Measurements from ENCODE around the gene PCYT1A. TPM values are rescaled to one million over a fixed set of nuclear protein-coding genes. Genes with fewer than 3 reads are reported as not detected.

Gene PCYT1A
- total and polyA plus RNA-seq, 2 of the 13 experiments (the other 11 are each of a cell fraction or from before 2014, with no cell fraction given) = 26.4 to 45.3 TPM

DNA sequence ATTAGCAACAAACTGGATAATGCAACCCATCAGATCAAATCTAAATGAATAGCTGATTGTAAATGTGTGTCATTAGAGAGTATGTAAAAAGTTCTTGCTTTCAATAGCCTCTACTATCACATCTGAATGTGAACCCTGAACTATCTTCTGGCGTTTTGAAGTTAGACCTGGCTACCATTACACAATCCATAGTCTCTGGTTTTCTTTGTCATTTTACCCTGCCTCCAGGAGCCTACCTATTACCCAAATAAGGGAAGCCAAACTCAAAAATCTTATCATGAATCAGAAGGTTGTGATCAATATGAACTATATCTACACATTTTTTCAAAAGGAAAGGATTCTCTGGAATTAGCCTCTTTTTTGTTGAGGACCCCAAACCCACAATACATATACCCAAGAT lies 31.8 kb downstream of the PCYT1A start (continued):
- peak; percentile 68 for TF ChIP-seq CEBPB (IDR thresholded peaks at IDR 0.05; ENCODE audit: borderline replicate concordance, low read depth, low read length)
- TF ChIP-seq SOX6 (IDR thresholded peaks at IDR 0.05) = no peak
- peak; percentile 39; the same call in 1 of the 2 replicates for TF ChIP-seq SOX6 (CRISPR knock-in tag; IDR thresholded peaks at IDR 0.05)
- TF ChIP-seq SRF (IDR thresholded peaks at IDR 0.05; ENCODE audit: low read depth, low read length) = peak; percentile 89
- no peak for TF ChIP-seq PHF5A (CRISPR knock-in tag; IDR thresholded peaks at IDR 0.05; ENCODE audit: low read depth, unreplicated experiment)
- no peak for TF ChIP-seq ADNP (CRISPR knock-in tag; IDR thresholded peaks at IDR 0.05)
- TF ChIP-seq FOSL1 (CRISPR knock-in tag; IDR thresholded peaks at IDR 0.05; ENCODE audit: borderline replicate concordance) = no peak
- TF ChIP-seq SOX13 (IDR thresholded peaks at IDR 0.05) = no peak
- peak in 1 of 2 experiments; percentile 13; a peak in 1 of 4 replicates for TF ChIP-seq SOX13 (CRISPR knock-in tag; conservative IDR thresholded peaks at IDR 0.05 in 1 of 2, IDR thresholded peaks at IDR 0.05 in 1 of 2)
- TF ChIP-seq CEBPG (CRISPR knock-in tag; IDR thresholded peaks at IDR 0.05) = peak; percentile 65
- TF ChIP-seq, protein P1, sequence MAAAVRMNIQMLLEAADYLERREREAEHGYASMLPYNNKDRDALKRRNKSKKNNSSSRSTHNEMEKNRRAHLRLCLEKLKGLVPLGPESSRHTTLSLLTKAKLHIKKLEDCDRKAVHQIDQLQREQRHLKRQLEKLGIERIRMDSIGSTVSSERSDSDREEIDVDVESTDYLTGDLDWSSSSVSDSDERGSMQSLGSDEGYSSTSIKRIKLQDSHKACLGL (CRISPR knock-in tag; IDR thresholded peaks at IDR 0.05) = no peak
- no peak for TF ChIP-seq ZNF136 (CRISPR knock-in tag; IDR thresholded peaks at IDR 0.05; ENCODE audit: low read depth)
- no peak for TF ChIP-seq ZNF724P (CRISPR knock-in tag; IDR thresholded peaks at IDR 0.05; ENCODE audit: borderline replicate concordance)
- no peak for TF ChIP-seq MAF1 (CRISPR knock-in tag; IDR thresholded peaks at IDR 0.05; ENCODE audit: borderline replicate concordance)
- TF ChIP-seq, protein P2, sequence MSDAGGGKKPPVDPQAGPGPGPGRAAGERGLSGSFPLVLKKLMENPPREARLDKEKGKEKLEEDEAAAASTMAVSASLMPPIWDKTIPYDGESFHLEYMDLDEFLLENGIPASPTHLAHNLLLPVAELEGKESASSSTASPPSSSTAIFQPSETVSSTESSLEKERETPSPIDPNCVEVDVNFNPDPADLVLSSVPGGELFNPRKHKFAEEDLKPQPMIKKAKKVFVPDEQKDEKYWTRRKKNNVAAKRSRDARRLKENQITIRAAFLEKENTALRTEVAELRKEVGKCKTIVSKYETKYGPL (CRISPR knock-in tag; IDR thresholded peaks at IDR 0.05) = 0 out of 2 replicates have a peak, but pooled peaks have one; percentile 24
- TF ChIP-seq ZNF598 (CRISPR knock-in tag; IDR thresholded peaks at IDR 0.05; ENCODE audit: borderline replicate concordance) = no peak
- no peak for TF ChIP-seq CCDC6 (CRISPR knock-in tag; IDR thresholded peaks at IDR 0.05)
- no peak for TF ChIP-seq FOXA3 (CRISPR knock-in tag; IDR thresholded peaks at IDR 0.05)
- TF ChIP-seq, protein P3, sequence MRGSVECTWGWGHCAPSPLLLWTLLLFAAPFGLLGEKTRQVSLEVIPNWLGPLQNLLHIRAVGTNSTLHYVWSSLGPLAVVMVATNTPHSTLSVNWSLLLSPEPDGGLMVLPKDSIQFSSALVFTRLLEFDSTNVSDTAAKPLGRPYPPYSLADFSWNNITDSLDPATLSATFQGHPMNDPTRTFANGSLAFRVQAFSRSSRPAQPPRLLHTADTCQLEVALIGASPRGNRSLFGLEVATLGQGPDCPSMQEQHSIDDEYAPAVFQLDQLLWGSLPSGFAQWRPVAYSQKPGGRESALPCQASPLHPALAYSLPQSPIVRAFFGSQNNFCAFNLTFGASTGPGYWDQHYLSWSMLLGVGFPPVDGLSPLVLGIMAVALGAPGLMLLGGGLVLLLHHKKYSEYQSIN (CRISPR knock-in tag; IDR thresholded peaks at IDR 0.05; ENCODE audit: borderline replicate concordance) = no peak
- peak; percentile 50 for TF ChIP-seq HNF4A (CRISPR knock-in tag; IDR thresholded peaks at IDR 0.05)
- TF ChIP-seq NONO (IDR thresholded peaks at IDR 0.05) = no peak
- TF ChIP-seq NONO (CRISPR knock-in tag; conservative IDR thresholded peaks at IDR 0.05) = no peak
- TF ChIP-seq ZNF234 (CRISPR knock-in tag; conservative IDR thresholded peaks at IDR 0.05) = no peak
